GM18909 (cell line): ENCODE results near the gene PCCA.
A peak's percentile ranks its signal among the peaks of the same experiment; 100 is the strongest.
"Not testable (repeated sequence)": the region's sequence is repeated elsewhere in the genome, so short reads cannot be mapped to it uniquely, and the experiment has no call there.

Experiments
- ATAC-seq: cut with Tn5 transposase; IDR thresholded peaks from one replicate; pipeline ENCODE4 v1.9.1; 2021; ENCODE audit warnings: mild to moderate bottlenecking; ENCODE audit not compliant: unreplicated experiment, poor library complexity

Gene PCCA

GRCh38 chr13:100297413-100297812, 208.5 kb downstream of the PCCA start:
- no peak for ATAC-seq

GRCh38 chr13:100298116-100298681, 209.3 kb downstream of the PCCA start:
- ATAC-seq = no peak

- no peak for ATAC-seq
Observed at GRCh38 chr13:100298691-100299090, 209.8 kb downstream of the PCCA start.

DNA sequence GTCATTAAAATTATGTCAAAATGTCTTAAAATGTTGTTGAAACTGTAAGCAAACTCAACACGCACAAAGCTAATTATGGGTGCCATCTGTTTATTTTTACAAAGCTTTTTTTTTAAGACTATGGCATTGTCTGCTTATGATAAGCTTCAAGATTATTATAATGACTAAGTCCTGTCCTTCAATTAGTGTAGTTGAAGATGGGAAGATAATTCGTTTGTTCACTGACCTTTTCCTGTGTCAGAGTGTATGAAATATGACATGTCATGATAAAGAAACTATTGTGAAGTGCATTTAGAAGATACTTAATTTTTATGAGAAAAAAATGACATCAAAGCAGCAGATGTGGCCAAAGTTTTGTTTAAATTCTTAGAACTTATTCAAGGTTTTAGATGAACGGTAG, 211.3 kb downstream of the PCCA start:
- no peak for ATAC-seq

GRCh38 chr13:100300708-100301107, 211.8 kb downstream of the PCCA start:
- no peak for ATAC-seq

DNA sequence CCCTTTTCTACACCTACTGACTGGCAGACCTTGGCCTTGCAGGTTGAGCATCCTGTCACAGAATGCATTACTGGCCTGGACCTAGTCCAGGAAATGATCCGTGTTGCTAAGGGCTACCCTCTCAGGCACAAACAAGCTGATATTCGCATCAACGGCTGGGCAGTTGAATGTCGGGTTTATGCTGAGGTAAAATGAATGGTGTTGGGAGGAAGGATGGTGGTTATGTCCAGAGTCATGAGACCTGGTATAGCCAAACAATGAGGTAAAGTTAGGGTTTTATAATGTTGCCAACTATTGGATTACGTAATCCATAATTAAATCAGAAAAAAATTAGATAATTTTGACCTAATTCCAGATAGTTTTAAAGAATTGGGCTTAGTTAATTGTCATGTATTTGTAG, 212.5 kb downstream of the PCCA start:
- no peak for ATAC-seq

DNA sequence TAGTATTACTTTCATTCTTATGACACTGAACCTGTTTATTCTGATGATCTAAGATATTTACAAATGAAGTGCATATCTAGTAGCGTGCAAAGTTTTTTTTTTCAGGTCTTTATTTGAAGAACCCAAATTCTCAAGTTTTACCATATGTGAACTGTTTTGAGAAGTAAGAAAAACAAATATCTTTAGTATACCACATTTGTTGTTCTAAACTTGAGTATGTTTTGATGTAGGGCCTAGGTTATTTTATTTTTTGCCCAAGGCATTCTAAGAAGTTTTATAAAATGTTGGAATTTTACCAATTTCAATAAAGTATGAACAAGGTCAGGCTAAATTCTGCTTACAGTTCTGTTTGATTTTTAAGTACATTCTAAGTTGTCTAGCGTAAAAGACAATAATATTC, 213.5 kb downstream of the PCCA start:
- no peak for ATAC-seq

- no peak for ATAC-seq
Observed at GRCh38 chr13:100304229-100304628, 215.3 kb downstream of the PCCA start.

DNA sequence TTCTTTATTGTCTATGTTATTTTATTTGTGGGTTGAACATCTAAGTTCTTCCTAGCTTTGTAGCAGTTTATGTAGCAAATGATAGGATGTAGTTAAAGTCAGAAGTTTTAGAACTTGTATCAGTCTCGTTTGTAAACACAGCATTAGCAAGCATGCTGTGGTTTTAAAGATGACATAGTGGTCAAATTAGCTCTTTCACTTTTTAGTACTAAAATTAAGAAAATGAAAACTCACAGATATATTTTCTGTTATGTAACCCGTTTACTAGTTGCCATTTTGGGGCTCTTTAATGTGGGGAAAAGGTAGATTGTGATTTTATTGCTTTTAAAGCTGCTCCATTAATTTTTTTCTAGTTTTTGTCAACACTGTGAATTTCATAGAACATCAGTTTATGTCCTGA, 216.5 kb downstream of the PCCA start:
- ATAC-seq = no peak

DNA sequence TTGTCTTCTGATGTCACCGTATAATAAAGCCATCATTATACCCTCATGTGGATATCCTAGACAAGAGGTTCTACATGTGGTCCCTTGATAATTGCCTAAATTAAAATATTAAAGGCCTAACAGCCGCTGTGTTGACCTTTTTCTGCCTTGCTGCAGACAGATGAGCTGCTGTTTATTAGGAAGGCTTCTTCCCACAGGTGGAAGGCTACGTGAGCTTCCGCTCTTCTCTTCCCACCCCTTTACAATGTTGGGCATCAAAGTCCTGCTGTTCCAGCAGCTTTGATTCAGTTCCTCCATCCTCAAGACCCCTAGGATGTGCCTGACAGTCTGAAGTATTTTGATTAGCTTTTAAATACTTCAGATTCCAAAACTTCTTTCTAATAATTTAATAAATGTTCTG, 217.1 kb downstream of the PCCA start:
- no peak for ATAC-seq

DNA sequence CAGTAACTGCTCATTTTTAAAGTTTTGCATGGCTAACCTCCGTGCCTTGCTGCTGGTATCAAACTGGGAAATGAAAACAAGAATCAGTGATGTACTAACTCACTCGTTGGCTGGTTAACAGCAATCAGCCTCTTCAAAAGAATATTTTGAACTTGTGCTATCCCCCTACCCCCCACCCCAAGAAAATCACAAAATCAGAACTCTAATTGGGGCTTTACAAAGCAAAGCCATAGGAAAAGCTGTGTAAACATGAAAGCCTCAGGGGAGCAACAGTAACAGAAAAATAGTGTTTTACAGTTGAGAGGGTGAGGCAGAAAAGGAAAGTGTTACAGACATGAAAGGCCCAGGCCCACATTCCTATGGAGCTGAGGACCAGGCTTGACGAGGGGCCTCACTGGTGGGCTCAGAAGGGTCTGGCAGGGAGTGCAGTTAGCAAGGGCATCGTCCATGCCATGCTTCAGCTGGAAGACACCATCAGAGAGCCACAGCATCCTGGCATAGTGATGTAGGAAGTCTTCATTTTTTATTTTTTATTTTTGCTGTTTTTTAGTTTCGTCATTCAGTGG, 217.6 kb downstream of the PCCA start:
- ATAC-seq = no peak

DNA sequence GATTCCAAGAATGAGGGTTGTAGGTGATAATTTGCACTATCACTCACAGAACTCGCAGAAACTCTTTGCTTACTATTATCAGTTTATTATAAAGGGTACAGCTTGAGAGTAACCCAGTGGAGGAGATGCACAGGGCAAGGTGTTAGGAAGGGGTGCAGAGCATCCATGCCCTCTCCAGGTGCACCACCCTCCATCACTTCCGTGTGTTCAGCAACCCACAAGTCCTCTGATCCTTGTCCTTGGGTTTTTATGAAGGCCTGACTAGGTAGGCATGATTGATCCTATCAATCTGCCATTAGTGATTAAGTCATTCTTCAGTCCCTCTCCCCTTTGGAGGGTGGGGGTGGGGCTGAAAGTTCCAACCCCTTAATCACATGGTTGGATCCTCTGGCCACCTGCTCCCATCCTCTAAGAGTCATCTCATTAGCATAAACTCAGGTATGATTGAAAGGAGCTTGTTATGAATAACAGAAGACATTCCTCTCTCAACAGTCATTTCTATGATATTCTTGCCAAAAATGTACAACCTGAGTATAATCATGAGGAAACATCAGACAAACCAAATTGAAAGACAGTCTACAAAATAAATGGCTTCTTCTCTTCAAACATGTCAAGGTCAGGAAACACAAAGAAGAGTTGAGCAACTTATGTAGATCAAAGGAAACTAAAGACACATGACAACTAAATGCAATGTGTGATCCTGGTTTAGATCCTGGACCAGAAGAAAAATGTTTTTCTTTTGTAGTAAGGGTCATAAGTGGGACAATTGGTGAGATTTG, 225.4 kb downstream of the PCCA start:
- no peak for ATAC-seq

DNA sequence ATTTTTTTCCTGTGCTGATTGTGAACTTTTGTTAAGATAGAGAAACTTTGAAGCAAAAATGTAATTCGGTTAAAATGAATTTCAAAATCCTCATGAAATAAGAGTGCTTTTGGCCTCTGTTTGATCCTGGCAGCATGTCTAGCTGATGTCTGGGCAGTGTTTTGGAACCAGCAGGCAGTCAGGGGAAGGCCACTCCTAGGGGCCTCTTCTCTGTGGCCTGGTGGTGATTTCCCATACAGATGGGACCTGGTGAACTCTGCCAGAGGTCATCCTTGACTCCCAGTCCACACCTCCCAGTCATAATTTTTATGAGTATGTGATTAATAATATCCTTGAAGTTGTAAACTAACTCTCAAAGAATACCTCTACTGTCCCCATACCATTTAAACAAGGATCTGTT, 226.6 kb downstream of the PCCA start:
- no peak for ATAC-seq

- not testable (repeated sequence) for ATAC-seq
Observed at GRCh38 chr13:100318473-100318872, 229.6 kb downstream of the PCCA start.

- ATAC-seq = no peak
Observed at GRCh38 chr13:100323937-100324336, 235.0 kb downstream of the PCCA start.

DNA sequence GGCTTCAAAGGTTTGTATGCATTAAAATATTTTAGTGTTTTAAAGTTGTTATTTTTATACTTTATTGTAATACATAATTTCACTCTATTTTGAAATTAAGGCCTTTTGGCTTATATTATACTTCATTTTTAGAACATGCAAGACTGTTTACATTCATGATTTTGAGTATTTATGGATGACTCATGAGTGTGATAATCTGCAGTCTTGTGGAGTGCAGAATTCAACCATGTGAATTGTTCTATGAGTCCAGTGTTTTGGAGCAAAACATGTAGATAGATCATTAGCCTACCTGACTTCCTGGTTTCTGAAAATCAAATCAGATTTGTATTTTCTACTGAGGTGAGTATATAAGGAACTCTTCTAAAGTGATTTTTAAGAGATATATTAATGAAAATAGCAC, 241.8 kb downstream of the PCCA start:
- ATAC-seq = no peak

GRCh38 chr13:100333141-100333540, 244.2 kb downstream of the PCCA start:
- ATAC-seq = no peak

- peak; percentile 79 for ATAC-seq
Observed at GRCh38 chr13:100334214-100334613, 245.3 kb downstream of the PCCA start.

DNA sequence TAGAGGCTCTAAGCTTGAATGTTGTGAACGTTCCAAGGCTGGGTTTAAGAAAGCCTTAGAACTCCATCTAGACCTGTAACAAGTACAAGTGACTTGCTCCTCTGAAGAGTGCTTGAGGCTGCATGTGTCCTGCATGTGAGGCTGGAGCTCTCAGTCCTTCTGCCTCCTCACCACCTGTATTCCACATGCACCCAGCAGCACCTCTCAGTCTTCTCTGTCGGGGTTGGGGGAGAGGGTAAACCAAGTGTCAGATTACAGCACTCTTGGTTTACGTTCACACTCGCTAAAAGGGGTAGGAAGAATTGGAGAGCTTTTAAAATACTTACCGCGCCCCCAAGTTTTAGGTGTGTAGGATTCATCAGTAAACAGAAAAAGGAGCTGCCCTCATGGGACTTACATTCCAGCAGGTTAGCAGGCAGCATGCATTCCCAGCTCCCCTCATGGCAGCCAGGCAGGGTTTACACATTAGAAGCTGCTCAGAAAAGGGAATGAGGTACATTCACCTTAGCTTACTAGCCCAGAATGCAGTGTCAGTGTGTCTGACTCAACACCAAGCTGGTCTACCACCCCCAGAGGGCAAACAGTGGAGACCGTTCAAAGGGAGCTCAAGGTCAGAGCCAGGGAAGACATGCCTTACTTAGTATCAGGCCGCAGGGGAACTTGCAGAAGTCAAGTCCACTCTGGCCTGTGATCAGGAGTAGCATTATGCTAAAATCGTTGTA, 248.1 kb downstream of the PCCA start:
- no peak for ATAC-seq

DNA sequence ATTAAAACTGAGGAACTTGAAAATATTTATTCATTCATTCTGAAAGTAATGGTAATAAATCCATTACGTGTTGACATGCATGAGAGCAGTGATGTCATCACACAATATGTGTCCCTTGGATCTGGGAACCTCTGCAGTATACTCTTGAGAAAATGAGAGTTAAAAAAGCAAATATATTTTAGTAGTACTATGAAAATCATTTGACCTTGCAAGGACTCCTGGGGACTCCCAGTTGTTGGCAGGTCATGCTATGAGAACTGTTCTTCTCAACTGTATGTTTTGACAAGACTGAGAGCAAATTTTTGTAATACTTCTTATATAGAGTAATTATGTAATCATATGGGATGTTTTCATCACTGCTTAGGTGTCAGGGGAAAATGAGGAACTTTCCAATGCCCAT, 249.4 kb downstream of the PCCA start:
- no peak for ATAC-seq

DNA sequence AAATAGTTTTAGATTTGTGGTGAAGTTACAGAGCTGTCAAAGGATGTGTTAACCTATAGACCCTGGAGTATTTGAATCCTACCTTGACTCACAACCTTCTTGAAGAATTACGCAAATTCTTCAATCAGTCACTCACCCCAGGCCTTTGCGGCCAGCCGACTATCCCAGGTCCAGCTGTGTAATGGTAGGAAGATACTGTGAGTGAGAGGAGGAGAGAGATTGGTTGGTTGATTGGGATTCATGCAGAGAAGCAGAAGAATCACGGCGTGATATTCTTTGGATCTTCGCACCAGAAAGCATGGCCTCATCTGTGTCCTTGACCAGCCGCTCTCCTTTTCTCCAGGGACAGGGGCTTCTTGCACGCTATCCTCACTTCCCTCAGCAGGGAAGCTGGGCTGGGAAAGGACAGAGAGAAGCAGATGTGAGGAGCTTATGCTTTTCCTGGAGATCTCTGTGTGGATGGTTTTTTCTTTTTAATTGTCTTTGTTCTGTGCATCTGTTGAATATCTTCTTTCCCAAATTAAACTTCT, 250.6 kb downstream of the PCCA start:
- ATAC-seq = no peak
